Measurements from ENCODE around the gene GGPS1.
"Not testable (repeated sequence)": the region's sequence is repeated elsewhere in the genome, so short reads cannot be mapped to it uniquely, and the experiment has no call there.

Gene GGPS1

GRCh38 chr1:235307158-235308124 is 20.9 kb upstream of the GGPS1 start:
- DNase-seq = no peak

- not testable (repeated sequence) for DNase-seq
Observed at GRCh38 chr1:235309206-235309605, 19.2 kb upstream of the GGPS1 start.

- DNase-seq = no peak
Observed at GRCh38 chr1:235313262-235313661, 15.1 kb upstream of the GGPS1 start.

GRCh38 chr1:235313931-235314678 is 14.3 kb upstream of the GGPS1 start:
- no peak for DNase-seq

GRCh38 chr1:235315173-235315572 is 13.2 kb upstream of the GGPS1 start:
- no peak for DNase-seq

GRCh38 chr1:235315735-235316134 is 12.6 kb upstream of the GGPS1 start:
- DNase-seq = no peak

- no peak for DNase-seq
Observed at GRCh38 chr1:235317168-235317567, 11.2 kb upstream of the GGPS1 start.

GRCh38 chr1:235319255-235319654 is 9.1 kb upstream of the GGPS1 start:
- no peak for DNase-seq

- DNase-seq = no peak
Observed at GRCh38 chr1:235320521-235321179, 7.7 kb upstream of the GGPS1 start.

GRCh38 chr1:235324296-235324695 is 4.1 kb upstream of the GGPS1 start:
- DNase-seq = no peak

GRCh38 chr1:235325139-235325538 is 3.2 kb upstream of the GGPS1 start:
- DNase-seq = no peak

GRCh38 chr1:235325854-235326253 is 2.5 kb upstream of the GGPS1 start:
- no peak for DNase-seq

GRCh38 chr1:235326719-235327558 is 1.4 kb upstream of the GGPS1 start:
- peak; percentile 39 to 60 for DNase-seq

GRCh38 chr1:235327559-235328270 is 655 bp upstream of the GGPS1 start, which contains the start of gene ARID4B:
Gene ARID4B (minus strand): TSS chr1:235328179. CDS start chr1:235326919, 1,260 bp downstream.
- DNase-seq = peak in 1 of 2 donors; percentile 37

- DNase-seq = peak; percentile 28 to 37
Observed at GRCh38 chr1:235329139-235329902, 951 bp downstream of the GGPS1 start.

GRCh38 chr1:235330918-235331285 is 2.5 kb downstream of the GGPS1 start:
- no peak for DNase-seq

GRCh38 chr1:235331401-235331800 is 3.0 kb downstream of the GGPS1 start:
- no peak for DNase-seq

- DNase-seq = no peak
Observed at GRCh38 chr1:235336903-235337302, 8.5 kb downstream of the GGPS1 start.

GRCh38 chr1:235339746-235340145 is 11.4 kb downstream of the GGPS1 start:
- no peak for DNase-seq

- no peak for DNase-seq
Observed at GRCh38 chr1:235341334-235341733, 13.0 kb downstream of the GGPS1 start.

GRCh38 chr1:235342039-235342438 is 13.7 kb downstream of the GGPS1 start:
- no peak for DNase-seq

All from stimulated activated CD4-positive, alpha-beta T cell treated with anti-CD3 and anti-CD28 coated beads, Interleukin-2, amount 100 ng/mL, for 48 hours (primary cell).